ENCODE measurements around the gene LRRC17. TPM values are rescaled to one million over a fixed set of nuclear protein-coding genes. Genes with fewer than 3 reads are reported as not detected.

Gene LRRC17
- total RNA-seq, 1 donor from 2014 or later = 32.0 TPM

DNA sequence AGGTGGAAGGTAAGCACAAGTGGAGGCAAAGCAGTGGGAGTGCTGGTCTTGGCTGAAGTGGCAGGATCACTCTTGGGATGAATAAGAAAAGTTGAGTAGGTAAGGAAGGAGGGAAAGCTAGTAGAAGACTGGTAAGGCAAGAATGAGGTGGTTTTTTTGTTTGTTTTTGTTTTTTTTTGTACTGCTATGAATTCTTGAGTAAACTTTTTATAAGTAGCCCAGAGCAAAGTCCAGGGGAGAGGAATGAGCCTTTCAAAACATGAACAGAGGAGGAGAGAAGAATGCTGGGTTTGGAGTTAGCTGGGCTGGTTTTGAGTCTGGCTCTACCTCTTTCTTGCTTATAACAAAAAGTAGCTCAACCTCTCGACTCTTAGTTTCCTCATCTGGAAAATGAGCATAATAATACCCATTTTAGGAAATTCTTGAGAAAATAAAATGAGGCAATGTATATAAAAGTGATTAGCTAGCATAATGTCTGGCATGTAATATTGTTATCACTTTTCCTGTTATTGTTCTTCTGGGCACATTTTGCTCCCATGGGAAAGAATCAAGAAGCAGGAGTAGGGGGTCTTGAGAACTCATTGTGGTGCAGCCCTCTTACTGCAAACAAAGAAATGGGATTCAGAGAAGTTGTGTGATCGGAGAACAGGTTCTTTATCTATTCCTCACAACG lies 24.1 kb upstream of the LRRC17 start:
- H3K4me1 Mint-ChIP-seq (ENCODE audit: low read depth) = peaks cover 55% of the 10 kb centered on the region
- TF ChIP-seq, protein P1, sequence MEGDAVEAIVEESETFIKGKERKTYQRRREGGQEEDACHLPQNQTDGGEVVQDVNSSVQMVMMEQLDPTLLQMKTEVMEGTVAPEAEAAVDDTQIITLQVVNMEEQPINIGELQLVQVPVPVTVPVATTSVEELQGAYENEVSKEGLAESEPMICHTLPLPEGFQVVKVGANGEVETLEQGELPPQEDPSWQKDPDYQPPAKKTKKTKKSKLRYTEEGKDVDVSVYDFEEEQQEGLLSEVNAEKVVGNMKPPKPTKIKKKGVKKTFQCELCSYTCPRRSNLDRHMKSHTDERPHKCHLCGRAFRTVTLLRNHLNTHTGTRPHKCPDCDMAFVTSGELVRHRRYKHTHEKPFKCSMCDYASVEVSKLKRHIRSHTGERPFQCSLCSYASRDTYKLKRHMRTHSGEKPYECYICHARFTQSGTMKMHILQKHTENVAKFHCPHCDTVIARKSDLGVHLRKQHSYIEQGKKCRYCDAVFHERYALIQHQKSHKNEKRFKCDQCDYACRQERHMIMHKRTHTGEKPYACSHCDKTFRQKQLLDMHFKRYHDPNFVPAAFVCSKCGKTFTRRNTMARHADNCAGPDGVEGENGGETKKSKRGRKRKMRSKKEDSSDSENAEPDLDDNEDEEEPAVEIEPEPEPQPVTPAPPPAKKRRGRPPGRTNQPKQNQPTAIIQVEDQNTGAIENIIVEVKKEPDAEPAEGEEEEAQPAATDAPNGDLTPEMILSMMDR (IDR thresholded peaks at IDR 0.05) = no peak
- peak overlapping the region; percentile 4 for H3K27ac Mint-ChIP-seq (ENCODE audit: unreplicated experiment)
- no peak for DNase-seq (ENCODE audit: low spot score)
- H3K4me3 Mint-ChIP-seq (ENCODE audit: unreplicated experiment) = no peak overlapping the region
- no peaks in the 10 kb centered on the region for H3K27me3 Mint-ChIP-seq (ENCODE audit: low read depth)
- no peaks in the 10 kb centered on the region for H3K36me3 Mint-ChIP-seq (ENCODE audit: low read depth)
- no peaks in the 10 kb centered on the region for H3K9me3 Mint-ChIP-seq (ENCODE audit: low read depth)

DNA sequence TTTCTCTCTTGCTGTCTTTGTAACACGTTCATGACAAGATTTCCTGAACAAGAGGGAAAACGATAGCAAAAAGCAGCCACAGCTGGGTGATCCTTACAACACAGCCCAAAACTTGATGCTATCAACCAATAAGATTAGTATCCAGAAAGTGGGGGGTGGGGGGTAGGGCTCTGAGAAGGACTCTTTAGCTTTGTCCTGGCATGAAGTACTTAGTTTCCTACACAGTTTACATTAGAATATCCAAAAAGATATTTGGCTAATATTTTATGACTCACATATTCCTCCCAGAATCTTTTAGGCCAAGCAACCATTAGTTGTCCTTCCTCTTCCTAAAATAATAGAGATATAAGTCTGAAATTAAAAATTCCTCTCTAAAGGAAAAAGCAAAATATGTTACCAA lies 22.9 kb upstream of the LRRC17 start:
- Mint-ChIP-seq H3K27ac (ENCODE audit: unreplicated experiment) (peak overlapping the region; percentile 86), H3K36me3 (ENCODE audit: low read depth) (no peaks in the 10 kb centered on the region)

DNA sequence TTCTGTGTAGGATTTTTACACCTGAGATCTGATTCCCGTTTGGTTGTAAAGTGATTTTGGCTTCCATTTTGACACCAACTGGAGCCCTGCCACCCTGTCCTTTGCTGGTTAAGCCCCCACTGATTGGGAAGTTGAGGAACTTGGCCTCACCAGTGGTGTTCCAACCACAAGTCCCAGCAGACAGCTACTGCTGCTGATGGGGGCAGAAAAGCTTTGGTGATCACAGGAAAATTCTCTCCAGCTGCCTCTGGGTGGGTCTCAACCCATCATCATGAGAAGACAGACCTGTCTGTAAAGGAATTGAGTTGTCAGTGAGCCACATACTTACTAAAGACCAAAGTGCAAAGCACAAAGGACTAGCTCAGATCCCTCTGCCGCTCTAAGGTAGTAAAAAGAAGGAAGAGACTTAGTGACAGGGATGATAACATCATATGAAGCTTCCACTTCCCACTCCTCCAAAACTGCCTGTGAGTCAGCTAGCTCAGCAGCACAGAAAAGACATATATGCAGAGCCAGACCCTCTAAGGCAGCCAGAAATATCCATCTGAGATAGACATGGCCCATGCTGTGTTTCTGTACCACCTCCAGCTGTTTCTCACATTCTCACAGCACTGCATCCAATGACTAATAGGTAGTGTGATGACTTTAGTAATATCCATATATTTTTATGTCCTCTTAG lies 22.4 kb upstream of the LRRC17 start:
- DNase-seq (ENCODE audit: low spot score) = no peak
- Mint-ChIP-seq H3K9me3 (ENCODE audit: low read depth) (no peaks in the 10 kb centered on the region), H3K4me1 (ENCODE audit: low read depth) (peaks cover 72% of the 10 kb centered on the region), H3K27ac (ENCODE audit: unreplicated experiment) (peak overlapping the region; percentile 86), H3K4me3 (ENCODE audit: unreplicated experiment) (no peak overlapping the region), H3K27me3 (ENCODE audit: low read depth) (no peaks in the 10 kb centered on the region), H3K36me3 (ENCODE audit: low read depth) (no peaks in the 10 kb centered on the region)
- TF ChIP-seq, protein P1 (IDR thresholded peaks at IDR 0.05) = no peak

More for the DNA sequence above, 22.9 kb upstream of the LRRC17 start:
- Mint-ChIP-seq H3K4me3 (ENCODE audit: unreplicated experiment) (no peak overlapping the region), H3K27me3 (ENCODE audit: low read depth) (no peaks in the 10 kb centered on the region), H3K4me1 (ENCODE audit: low read depth) (peaks cover 66% of the 10 kb centered on the region), H3K9me3 (ENCODE audit: low read depth) (no peaks in the 10 kb centered on the region)
- DNase-seq (ENCODE audit: low spot score) = no peak
- TF ChIP-seq, protein P1 (IDR thresholded peaks at IDR 0.05) = no peak

DNA sequence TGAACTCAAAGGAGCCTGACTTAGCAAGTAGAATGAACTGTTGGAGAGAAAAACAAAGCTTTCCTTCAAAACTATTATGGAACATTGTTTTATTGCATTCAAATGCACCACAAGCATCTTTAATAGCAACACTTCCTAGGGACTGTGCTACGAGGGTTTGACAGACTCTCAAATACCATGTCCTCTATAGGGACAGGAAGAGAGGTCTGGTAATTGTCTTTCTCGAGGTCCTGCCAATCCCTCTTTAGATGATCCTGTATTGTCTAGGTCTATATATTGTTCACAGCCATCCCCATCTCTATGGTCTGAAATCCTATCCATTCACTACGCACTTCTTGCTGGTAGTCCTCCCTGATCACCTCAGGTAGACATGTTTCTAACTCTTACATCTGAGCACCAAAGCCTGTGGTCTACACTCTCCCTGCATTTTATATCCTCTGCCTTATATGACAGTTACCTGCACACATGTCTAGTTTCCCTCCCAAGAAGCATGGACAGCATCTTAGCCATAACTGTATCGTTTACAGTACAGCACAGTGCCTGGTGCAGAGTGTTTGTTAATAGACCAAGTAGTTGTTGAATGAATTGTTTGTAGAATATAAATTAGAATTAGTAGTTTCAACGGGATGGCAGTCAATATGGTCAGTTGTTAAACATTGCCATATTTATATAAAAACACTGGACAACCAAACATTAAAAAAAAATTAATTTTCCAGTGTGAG lies 21.7 kb upstream of the LRRC17 start:
- H3K4me1 Mint-ChIP-seq (ENCODE audit: low read depth) = peaks cover 79% of the 10 kb centered on the region
- no peak for DNase-seq (ENCODE audit: low spot score)
- no peaks in the 10 kb centered on the region for H3K27me3 Mint-ChIP-seq (ENCODE audit: low read depth)
- H3K27ac Mint-ChIP-seq (ENCODE audit: unreplicated experiment) = peak overlapping the region; percentile 86
- no peaks in the 10 kb centered on the region for H3K36me3 Mint-ChIP-seq (ENCODE audit: low read depth)
- TF ChIP-seq, protein P1 (IDR thresholded peaks at IDR 0.05) = no peak
- H3K9me3 Mint-ChIP-seq (ENCODE audit: low read depth) = no peaks in the 10 kb centered on the region
- no peak overlapping the region for H3K4me3 Mint-ChIP-seq (ENCODE audit: unreplicated experiment)

DNA sequence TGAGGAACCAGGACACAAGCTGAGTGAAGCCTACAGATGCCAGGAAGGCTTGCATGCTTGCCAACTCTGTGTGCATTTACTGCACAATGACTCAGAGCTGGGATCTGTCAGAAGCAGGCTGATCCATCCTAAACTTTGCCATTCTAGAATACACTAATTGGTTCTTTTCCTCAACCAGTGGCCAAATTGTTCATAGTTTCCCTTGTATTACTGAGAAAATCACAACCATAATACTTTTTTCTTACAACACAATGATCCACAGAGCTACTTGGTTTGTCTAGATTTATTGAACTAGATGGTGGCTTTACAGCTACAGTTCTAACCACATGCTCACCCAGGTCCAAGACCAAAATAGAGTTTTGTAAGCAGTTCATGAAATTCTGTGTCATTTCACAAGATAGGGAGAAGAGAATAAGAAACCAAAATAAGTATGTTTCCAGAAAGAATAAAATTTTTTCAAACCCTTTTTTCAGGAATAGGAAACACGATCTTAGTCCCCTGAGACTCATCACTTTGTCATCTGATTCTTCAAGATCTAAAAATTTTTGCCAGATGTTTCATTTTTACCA lies 21.0 kb upstream of the LRRC17 start:
- Mint-ChIP-seq H3K27me3 (ENCODE audit: low read depth) (no peaks in the 10 kb centered on the region), H3K9me3 (ENCODE audit: low read depth) (no peaks in the 10 kb centered on the region), H3K4me3 (ENCODE audit: unreplicated experiment) (no peak overlapping the region), H3K36me3 (ENCODE audit: low read depth) (no peaks in the 10 kb centered on the region), H3K27ac (ENCODE audit: unreplicated experiment) (peak overlapping the region; percentile 86), H3K4me1 (ENCODE audit: low read depth) (peaks cover 85% of the 10 kb centered on the region)
- no peak for DNase-seq (ENCODE audit: low spot score)
- TF ChIP-seq, protein P1 (IDR thresholded peaks at IDR 0.05) = no peak
